ENCODE measurements around the gene RTTN.

GRCh38 chr18:70181015-70181414, 24.5 kb downstream of the RTTN start:
- TF ChIP-seq USF2 (IDR thresholded peaks at IDR 0.05; ENCODE audit: low read depth, low read length) = no peak
- TF ChIP-seq CTCF (conservative IDR thresholded peaks at IDR 0.05; ENCODE audit: low read depth, low read length) = no peak
- peak; percentile 15; the same call in 1 of the 2 replicates for TF ChIP-seq CEBPB (IDR thresholded peaks at IDR 0.05; ENCODE audit: low read depth, low read length)
- no peak for TF ChIP-seq SMC3 (IDR thresholded peaks at IDR 0.05; ENCODE audit: low read depth, low read length)
- TF ChIP-seq RCOR1 (IDR thresholded peaks at IDR 0.05; ENCODE audit: insufficient replicate concordance, low read length) = no peak
- no peak for TF ChIP-seq POLR2A (IDR thresholded peaks at IDR 0.05; ENCODE audit: low read depth, low read length)
- no peak for TF ChIP-seq MAFK (IDR thresholded peaks at IDR 0.05; ENCODE audit: low read depth, low read length)
- peak; percentile 56; the same call in 1 of the 2 replicates for TF ChIP-seq FOS (IDR thresholded peaks at IDR 0.05; ENCODE audit: low read depth, low read length)
- no peak for TF ChIP-seq RFX5 (IDR thresholded peaks at IDR 0.05; ENCODE audit: low read depth, low read length)
- no peak for TF ChIP-seq ELK1 (IDR thresholded peaks at IDR 0.05; ENCODE audit: borderline replicate concordance, low read depth, low read length)
- no peak for TF ChIP-seq RAD21 (IDR thresholded peaks at IDR 0.05; ENCODE audit: low read length)
- TF ChIP-seq BHLHE40 (IDR thresholded peaks at IDR 0.05; ENCODE audit: low read depth, low read length) = 0 out of 2 replicates have a peak, but pooled peaks have one; percentile 3
- no peak for TF ChIP-seq NFE2L2 (IDR thresholded peaks at IDR 0.05; ENCODE audit: low read depth, low read length)
